GM21737 (cell line): Measurements from ENCODE around the gene ISG20L2.

Source experiments
- ATAC-seq: cut with Tn5 transposase; IDR thresholded peaks from one replicate; pipeline ENCODE4 v1.9.1; 2021; ENCODE audit warnings: mild to moderate bottlenecking, moderate library complexity; ENCODE audit not compliant: unreplicated experiment

ISG20L2 gene

DNA sequence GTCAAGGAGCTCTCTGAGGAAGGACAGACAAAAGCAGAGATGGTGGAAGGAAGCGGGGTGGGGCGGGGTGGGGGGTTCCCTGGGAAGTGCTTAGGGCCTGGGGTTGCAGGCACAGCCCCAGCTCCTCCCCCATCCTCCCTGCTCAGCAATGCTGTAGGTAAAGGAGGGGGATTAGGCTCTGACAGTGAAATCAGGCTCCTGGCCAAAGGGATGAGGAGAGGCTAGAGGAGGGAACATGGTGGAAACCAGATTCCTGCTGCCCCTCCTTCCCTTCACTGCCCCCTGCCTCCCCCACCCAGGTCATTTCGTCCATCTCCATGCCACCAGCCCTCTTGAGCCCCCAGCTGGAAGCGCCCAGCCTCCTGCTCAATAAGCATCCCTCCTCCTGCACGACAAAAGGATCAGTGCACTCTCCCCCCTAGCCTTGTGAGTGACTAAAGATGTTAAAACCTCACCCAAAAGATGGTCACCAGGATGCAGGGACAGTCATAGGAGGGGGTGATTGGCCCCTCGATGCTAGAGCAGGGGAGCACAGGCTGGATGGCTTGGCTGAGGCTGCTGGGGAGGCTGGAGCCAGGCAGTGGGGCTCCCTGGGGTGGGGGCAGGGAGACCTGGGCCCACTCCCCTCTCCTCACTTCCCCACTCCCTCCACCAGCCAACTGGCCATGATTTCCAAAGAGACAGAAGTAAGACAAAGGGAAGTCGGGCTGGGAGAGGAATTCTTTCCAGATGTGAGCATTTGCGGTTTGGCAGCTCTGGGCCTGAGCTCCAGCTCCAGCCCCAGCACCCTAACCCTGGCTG, 20.9 kb downstream of the ISG20L2 start:
- no peak for ATAC-seq

DNA sequence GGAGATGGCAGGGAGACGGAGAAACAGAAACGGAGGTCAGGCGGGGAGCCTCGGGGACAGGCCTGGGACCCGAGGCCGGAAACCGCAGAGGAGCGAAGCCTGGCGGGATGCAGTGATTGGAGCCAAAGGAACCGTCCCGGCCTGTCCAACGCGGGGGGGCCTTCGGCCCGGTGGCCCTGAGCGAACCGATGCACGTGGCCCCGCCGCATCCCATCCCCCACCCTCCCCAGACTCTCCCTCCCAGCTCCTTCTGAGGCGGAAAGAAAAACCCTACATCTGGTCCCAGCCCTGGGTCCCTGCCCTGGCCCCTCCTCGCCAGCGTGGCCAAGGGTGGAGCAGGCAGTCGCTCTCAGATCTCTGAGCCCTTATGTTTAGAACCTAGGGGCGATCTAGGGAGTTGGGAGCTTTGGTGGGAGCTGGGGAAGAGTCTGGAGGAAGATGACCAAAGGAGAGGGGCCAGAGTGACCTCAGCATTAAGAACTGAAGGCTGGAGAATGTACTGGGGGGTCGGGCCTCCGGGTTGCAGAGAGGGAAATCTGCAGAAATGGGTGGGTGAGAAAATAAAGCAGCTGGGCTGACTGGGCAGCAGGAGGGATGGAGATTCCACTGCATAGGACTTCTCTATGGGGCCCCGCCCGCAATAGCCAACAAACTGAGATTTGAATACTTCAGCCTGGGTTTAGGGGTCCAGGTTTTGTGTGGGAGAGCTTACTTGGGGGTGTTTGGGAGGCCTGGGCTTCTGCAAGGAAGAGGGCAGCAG, 21.7 kb downstream of the ISG20L2 start:
- ATAC-seq, result no peak

DNA sequence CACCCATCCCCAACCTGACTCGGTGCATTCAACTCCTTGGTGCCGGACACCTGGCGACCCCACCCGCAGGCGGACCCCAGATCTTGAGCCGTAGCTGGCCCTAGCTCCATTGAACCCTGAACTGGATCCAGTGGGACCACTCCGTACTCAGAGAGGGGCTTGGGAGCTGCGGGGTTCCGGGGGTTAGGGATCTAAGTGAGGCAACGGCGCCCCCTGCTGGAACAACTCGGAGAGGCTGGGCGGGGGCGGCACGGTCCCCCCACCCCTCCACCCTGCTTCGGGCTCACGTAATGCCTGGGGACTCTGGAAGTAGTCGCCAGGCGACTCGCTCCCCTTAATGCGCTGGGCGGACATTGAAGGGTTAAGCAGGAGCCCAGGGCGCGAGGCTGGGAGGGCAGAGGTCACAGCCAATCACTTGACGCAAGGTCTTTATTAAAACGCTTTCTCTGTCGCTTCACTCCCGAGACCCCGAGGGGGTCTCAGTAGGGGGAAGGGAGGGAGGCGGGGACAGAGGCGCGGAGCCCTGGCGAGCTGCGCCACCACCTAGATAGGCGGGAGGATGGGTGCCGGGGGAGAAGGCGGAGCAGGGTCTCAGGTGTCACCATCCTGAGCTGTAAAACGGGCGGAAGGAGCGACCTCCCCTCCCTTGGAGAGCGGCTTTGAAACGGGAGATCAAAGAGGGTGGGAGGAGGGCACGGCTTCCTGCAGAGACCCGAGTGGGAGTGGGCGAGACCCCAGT, 22.5 kb downstream of the ISG20L2 start:
- no peak for ATAC-seq

DNA sequence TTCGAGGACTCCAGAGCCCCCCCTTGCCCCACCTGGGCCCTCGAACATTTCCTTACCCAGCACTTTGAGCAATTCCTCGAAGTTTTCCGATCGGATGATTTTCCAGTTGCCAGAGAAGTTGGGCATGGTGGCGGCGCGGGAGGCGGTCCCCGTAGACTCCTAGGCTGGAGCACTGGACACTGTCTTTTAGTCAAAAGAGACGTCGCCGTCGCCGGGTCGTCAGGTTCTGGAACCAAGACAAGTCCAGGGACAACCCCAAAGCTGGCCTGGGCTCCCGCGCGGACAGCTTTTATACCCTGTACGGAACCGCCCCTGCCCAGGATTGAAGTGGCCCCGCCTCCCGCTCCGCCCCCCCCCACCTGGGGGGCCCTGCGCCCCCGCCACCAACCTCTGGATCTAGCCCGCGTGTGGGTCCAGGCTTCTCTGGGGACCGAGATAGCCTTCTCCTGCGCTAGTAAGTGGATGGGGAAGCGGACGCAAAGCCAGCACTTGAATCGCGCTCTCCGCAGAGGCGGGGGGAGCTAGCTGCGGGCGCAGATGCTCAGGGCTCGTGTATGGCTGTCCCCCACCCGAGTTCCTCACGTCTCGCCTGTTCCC, 23.1 kb downstream of the ISG20L2 start, which contains the start of gene CRABP2:
Gene CRABP2, minus strand, starts transcription at position 263 of the 597 bp plus-strand sequence. Its CDS starts 137 bp downstream, at position 126.
- no peak for ATAC-seq

DNA sequence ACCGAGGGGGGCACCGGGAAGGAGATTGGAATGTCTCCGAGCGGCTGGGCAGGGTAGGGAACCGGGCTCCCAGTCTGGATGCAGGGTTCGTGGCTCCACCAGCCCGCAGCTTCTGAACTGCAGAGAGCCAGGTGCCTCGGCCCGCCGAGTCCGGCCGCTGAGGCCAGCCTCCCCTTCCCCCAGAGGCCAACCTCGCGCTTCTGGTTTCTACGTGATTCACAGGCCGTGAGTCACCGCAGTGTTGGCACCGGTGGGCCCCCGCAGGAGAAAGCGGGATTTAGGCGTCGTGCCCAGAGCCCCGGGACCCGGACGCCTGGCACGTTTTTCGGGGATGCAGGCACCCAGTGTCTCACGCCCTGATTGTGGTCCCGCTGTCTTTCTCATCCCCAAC, 23.6 kb downstream of the ISG20L2 start:
- no peak for ATAC-seq

DNA sequence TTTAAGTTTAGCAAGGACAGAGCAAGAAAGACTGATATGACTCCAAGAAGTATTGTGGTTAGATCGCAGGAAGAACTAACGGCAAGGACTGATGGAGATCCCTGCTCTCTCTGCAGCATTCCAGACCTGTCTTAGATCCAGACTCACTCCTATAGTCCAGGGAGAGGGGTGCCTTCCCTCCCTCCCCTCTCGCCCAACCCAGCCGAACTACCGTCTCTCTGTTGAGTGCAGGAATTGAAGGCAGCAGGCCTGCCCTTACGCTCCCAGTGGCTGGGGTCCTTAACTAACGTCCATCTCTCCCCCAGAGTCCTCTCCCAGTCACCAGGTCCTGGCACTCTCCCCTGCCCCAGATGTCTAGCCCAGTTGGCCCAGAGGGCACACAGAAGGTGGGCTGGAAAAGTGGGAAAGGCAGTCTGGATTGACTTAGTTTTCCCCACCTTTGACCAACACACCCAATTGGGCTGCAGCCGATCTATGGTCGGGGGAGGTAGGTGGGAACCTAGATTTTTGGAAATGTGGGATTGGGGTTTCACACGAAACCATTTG, 24.3 kb downstream of the ISG20L2 start:
- no peak for ATAC-seq

DNA sequence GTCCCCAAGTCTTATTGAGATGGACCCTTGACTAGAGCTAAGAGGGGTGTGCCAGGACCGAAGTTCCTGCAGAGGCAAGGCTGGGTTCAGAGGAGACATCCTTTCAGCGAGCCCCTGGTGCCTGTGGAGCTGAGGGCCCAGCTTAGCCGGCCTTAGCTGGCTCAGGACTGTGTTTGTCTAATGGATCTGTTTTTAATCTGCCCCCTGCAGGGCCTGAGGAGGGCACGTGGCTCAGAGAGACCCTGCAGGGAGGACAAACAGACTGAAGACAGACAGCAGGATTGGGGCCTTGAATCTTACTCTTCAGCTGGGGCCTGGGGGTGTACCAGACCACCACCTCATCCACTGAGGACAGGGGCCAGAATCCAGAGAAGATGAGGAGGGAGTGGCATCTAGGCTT, 24.8 kb downstream of the ISG20L2 start:
- no peak for ATAC-seq

DNA sequence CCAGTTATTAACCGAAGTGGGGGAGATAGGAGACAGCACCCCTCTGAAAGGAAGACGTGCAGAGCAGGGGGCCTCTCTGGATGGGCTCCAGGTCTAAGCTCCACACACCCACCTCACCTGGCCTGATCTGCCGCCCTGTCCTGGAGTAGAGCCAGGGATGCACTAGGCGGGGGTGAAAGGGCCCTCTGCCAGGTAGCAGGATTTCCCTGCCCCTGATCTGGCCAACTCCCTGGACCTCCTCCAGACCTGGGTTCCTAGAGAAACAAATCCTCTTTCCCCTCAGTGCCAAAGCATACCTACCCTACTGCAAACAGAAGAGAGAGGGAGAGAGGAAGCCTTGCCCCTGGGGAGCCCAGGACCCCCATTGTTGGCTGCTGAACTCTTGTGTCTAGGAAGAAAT, 25.2 kb downstream of the ISG20L2 start:
- ATAC-seq, result no peak

DNA sequence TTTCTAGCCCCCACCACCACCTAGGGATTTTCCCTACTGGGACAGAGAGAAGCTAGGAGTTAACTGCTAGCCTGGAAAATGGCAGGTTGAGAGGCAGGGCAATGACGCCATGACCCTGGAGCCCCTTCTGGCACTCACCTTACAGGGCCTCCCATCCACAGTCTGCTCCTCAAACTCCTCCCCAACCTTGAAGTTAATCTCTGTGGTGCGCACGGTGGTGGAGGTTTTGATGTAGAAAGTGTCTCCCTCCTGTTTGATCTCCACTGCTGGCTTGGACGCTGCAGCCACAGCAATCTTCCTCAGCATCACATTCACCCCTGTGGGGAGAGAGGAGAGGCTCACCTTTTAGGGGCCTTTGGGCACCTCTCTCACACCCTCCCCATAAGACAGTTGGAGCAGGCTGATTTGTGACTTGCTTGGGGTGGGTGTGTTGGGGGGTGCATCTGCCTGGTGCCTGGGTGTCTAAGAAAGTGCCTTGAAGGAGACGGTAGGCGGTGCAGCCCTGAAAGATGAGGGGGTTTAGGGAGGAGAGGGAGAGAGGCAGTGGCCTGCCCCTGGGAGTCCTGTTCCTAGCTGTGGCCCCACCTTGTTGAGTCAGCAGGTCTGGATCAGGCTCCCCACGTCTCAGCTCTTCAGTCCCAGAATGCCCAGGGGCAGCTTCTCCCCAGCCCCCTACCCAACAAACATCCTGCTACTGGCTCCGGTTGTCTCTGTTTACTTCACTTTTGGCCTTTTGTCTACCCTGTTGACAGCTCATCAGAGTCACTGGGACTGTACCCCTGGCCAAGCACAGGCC, 27.6 kb downstream of the ISG20L2 start:
- no peak for ATAC-seq

DNA sequence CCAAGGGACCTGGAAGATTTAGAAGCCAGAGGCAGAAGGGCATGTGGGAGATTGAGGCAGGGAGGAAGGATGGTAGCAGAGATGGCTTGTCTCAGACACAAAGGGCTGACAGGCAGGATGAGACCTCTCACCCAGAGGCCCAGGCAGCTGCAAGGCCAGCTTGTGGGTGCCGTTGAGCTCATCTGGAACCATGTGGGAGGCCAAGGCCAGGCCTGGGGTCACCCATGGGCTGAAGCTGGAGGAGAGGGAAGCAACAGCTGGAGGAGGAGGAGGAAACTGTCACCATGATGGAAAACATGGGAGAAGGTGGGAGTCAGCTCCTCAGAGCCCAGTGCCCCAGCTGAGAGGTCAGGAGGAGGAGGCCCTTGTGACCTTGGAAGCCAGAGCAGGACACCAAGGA, 29.6 kb downstream of the ISG20L2 start:
- ATAC-seq, result no peak

DNA sequence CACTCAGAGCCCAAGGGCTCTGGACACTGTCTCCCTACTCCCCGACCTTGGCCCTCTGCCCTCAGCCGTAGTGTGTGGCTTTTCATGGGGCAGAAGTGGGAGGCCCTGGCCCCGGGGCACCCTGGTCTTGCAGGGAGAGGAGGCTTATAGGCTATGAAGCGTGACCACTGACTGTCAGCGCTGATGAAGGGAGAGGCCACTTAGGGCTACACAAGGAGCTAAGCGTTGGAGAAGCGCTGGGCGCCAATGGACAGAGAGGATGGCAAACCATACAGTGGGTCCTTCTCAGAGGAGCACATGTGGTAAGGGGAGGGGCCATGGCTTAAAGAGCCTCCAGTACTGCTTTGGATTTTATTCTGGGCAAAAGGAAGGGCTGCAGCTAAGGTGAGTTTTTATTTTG, 31.1 kb downstream of the ISG20L2 start:
- ATAC-seq, result no peak

DNA sequence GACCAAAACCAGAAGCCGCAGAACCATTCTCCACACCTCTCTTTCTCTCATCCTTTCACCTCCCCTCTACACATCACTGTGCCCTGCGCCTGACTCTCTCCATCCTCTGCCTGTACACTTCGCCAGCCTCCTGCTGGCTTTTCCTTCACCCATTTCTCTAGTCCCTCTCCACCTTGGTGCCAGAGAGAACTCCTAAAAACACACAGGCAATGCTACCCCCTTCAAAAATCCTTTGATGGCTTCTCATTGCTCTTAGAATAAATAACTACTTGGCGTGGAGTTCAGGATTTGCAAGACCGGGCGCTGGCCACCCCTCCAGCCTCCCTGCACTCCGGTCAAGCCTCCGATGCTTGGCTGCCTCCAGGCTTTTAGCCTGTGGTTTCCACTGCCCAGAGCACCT, 31.8 kb downstream of the ISG20L2 start:
- ATAC-seq, result no peak

DNA sequence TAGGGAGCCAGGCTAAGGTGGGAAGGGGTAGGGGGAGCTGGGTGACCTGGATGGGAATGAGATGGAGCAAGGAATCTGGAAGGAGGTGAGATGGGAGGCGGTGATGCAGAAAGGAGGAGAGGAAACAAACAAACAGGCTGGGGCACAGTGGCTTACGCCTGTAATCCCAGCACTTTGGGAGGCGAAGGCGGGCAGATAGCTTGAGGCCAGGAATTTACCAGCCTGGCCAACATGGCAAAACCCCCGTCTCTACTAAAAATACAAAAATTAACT, 33.9 kb downstream of the ISG20L2 start:
- ATAC-seq, result no peak

DNA sequence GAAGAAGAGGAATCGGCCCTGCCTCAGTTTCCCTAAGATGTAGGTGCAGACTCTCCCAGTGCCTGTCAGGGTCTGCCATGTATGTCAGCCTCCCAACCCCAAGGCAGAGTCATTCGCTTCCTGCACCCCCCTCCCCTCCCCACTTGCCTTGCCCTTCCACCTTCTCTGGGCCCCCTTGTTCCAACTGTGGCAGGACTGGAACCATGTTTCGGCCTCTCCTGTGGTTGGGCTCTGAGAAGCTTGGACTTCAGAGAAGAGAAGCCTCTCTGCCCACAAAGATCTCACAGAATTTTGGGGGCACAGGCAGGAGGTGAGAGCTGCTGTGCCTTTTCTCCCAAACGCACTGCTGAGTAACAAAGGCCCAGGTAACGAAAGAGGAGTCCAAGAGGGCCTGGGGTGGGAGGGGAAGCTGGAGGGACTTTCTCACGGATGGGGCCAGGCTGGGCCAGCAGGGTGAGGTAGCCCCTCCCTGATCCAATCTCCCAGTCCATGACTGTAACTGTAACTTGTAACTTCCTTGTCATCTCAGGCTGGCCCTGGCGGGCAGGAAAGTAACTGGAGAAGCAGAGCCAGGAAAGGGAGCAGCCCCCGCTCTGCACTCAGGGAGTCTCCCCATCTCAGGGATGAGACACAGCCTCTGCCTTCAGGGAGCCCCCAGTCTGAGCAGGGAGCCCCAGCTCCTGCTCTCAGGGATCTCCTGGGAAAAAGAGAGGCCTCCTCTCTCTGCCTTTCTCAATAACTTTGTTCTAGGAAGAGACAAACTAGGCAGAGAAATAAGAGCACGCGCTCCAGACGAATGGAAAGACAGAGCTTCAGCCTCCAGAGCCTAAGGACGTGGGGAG, 34.5 kb downstream of the ISG20L2 start:
- no peak for ATAC-seq

DNA sequence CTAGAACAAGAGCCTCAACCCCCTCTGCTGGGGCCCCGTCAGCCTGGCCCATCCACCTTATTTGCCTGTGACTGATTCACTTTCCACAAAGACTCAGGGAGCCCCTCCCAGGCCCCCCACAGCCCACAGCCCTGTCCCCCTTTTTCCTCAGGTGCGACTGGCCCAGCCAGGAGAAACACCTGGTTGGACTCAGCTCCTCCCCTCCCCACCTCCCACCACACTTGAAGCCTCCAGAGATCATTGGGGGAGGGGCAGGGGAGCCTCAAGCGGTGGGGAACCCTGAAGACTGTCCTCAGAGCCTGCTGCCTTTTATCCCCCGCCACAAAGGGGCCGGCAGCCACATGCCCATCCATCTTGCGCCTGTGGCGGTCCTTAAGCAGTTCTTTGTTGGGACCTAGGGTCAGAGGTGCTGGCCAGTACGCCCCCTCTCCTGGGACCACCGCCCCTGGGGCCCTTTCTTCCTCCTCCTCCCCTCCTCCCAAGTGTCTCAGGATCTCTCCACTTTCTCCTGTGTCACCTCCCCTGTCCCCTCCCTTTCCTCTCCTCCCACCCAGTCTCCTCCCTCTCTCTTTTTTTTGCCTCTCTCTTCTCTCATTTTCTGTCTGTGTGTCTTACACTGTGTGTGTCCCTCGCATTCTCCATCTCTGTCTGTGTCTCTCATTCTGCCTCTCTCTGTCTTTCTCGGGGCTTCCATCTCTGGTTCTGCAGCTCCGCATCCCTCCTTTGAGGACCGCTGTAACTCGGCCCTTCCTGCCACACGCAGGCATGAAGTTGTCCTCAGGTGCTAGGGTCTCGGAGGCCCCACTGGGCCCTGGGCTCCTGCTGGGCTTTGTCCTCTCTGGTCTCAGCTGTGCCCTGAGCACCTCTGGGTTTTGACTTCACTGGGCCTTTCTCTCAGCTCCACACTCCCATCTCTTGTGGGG, 35.4 kb downstream of the ISG20L2 start:
- no peak for ATAC-seq

DNA sequence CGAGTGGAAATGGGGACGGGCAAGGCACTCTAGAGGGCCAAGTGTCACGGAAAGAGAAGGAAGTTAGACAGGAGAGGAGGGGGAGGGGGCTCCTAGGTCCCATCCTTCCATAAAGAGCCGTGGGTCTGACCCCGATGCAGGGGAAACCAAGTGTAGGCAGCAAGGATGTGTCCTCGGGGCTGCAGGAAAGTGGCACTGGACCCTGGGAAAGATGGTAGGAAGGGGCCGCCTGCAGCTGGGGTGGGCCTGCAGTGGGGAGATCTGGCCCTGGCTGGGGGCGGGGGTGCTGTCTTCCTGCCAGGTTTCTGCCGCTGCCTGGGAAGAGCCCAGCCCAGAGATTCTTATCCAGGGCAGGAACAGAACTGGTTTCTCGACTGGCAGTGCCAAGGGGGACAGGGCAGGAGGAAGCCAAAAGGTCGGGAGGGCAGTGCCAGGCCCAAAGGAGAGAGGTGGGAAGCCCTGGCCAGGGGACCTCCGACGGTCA, 36.1 kb downstream of the ISG20L2 start:
- ATAC-seq, result no peak

DNA sequence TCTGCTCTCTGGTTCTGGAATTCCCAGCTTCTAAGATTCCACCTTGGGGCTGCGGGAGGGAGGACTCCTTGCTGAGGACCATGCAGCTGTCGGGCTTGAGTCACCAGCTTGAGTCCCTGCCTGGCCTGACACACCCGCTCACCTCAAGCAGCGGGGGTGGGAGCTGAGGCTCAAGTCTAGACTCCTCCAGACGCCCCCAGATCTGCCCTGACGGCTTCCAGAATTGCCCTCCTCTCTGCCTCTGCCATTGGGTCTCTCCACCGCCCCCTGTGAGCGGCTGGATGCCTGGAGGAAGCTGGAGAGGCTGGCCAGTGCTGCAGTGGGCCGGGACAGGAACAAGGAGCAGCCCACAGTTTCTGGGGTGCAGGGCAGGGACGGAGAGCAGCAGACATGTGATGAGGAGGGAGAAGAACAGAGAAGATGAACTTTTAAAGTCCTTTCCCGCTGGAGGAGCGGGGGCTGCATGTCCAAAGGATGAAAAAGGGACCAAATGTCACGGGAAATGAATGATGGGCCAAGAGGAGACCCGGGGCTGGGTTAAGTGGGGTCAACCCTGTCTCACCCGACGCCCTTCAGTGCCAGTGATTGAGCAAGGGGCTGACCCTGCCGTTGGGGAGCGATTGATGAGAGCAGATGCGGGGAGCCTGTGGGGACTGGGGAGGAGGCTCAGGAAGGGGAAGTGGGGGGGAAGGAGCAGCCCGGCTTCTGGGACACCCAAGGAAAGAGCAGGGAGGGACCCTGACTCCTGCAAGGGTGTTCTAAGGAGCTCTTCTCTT, 36.7 kb downstream of the ISG20L2 start:
- ATAC-seq, result no peak
